ENCODE measurements around the gene MRPS7.
"Not testable (repeated sequence)": the region's sequence is repeated elsewhere in the genome, so short reads cannot be mapped to it uniquely, and the experiment has no call there.

DNA sequence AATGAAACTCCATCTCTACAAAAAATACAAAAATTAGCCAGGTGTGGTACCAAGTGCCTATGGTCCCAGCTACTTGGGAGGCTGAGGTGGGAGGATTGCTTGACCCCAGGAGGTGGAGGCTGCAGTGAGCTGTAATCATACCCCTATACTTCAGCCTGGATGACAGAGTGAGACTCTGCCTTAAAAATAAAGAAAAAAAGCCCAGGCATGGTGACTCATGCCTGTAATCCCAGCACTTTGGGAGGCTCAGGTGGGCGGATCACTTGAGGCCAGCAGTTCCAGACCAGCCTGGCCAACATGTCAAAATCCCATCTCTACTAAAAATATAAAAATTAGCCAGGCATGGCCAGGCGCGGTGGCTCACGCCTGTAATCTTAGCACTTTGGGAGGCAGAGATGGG, 18.5 kb downstream of the MRPS7 start:
- TF ChIP-seq, protein P1, sequence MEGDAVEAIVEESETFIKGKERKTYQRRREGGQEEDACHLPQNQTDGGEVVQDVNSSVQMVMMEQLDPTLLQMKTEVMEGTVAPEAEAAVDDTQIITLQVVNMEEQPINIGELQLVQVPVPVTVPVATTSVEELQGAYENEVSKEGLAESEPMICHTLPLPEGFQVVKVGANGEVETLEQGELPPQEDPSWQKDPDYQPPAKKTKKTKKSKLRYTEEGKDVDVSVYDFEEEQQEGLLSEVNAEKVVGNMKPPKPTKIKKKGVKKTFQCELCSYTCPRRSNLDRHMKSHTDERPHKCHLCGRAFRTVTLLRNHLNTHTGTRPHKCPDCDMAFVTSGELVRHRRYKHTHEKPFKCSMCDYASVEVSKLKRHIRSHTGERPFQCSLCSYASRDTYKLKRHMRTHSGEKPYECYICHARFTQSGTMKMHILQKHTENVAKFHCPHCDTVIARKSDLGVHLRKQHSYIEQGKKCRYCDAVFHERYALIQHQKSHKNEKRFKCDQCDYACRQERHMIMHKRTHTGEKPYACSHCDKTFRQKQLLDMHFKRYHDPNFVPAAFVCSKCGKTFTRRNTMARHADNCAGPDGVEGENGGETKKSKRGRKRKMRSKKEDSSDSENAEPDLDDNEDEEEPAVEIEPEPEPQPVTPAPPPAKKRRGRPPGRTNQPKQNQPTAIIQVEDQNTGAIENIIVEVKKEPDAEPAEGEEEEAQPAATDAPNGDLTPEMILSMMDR (IDR thresholded peaks at IDR 0.05; ENCODE audit: extremely low read depth in 1 of 2, insufficient read depth in 1 of 2, low read depth in 1 of 2, low read length in 2 of 2): not testable (repeated sequence)
- not testable (repeated sequence) for TF ChIP-seq EZH2 (IDR thresholded peaks at IDR 0.05; ENCODE audit: borderline replicate concordance, low read depth, low read length, severe bottlenecking); GATA2 (IDR thresholded peaks at IDR 0.05; ENCODE audit: insufficient read depth, insufficient read length, low read depth, low read length); JUN (IDR thresholded peaks at IDR 0.05; ENCODE audit: borderline replicate concordance, insufficient read depth, insufficient read length, low read depth); POLR2A (IDR thresholded peaks at IDR 0.05; ENCODE audit: low read depth, low read length); POLR2AphosphoS5 (IDR thresholded peaks at IDR 0.05; ENCODE audit: insufficient read depth, low read depth, low read length); MYC (IDR thresholded peaks at IDR 0.05; ENCODE audit: low read depth, low read length)

All from endothelial cell of umbilical vein (primary cell).